Measurements from ENCODE around the gene GRID1. TPM values are rescaled to one million over a fixed set of nuclear protein-coding genes. Genes with fewer than 3 reads are reported as not detected.

GRID1 gene
- total and polyA plus RNA-seq, 9 of the 15 experiments (the other 6 are each of a cell fraction or from before 2014, with no cell fraction given) = 0.01 to 7.2 (median 1.2) TPM

- in situ Hi-C loops (cut with MboI) = no loop called here
- CTCF ChIA-PET (ENCODE audit: low intra/inter-chr PET ratio) = no interaction called here
- Histone ChIP-seq H3K27ac (ENCODE audit: extremely low read depth, low read depth, low read length) (no peak overlapping the region), H4K20me1 (replicated peaks; ENCODE audit: control insufficient read depth, insufficient read depth, low read length) (peaks cover 7% of the 10 kb centered on the region; the same call in 1 of the 2 replicates), H3K4me1 (replicated peaks in 1 of 2; ENCODE audit: control insufficient read depth in 2 of 2, insufficient read depth in 2 of 2, low read length in 2 of 2) (peaks cover 15 to 16% of the 10 kb centered on the region in 2 experiments), H3K79me2 (ENCODE audit: control insufficient read depth, insufficient read depth, low read length) (no peaks in the 10 kb centered on the region), H3K4me2 (ENCODE audit: insufficient read depth, low read length) (no peak overlapping the region), H3K9ac (ENCODE audit: insufficient read depth in 1 of 2, low read depth in 2 of 2, low read length in 2 of 2) (no peak overlapping the region), H3K27me3 (ENCODE audit: control insufficient read depth in 2 of 2, insufficient read depth in 2 of 2, low read length in 2 of 2) (peaks cover 10 to 32% of the 10 kb centered on the region in 2 experiments; a peak in 4 of 5 replicates), H2AFZ (ENCODE audit: low read depth, low read length) (no peak overlapping the region), H3K4me3 (no peak overlapping the region), H3K9me1 (ENCODE audit: control insufficient read depth, insufficient read depth, low read length) (peaks cover 5% of the 10 kb centered on the region), H3K9me3 (replicated peaks; ENCODE audit: control insufficient read depth, insufficient read depth, low read depth, low read length) (no peaks in the 10 kb centered on the region), H3K36me3 (ENCODE audit: control insufficient read depth, insufficient read depth, low read length) (no peaks in the 10 kb centered on the region)
- POLR2A ChIA-PET = no interaction called here
- BruUV-seq (replicated peaks) = no TSS peak
- no peak for ATAC-seq
- 27% methylated on average over 3 of the region's 3 CpGs for WGBS (ENCODE audit: insufficient coverage, low coverage, missing lambda C conversion rate)
- no peak for FAIRE-seq
- no peak for DNase-seq (ENCODE audit: extremely low read depth in 1 of 4, low spot score in 3 of 4)
- intact Hi-C loops (cut with micrococcal nuclease) = no loop called here
- TF ChIP-seq CBFA2T2 (conservative IDR thresholded peaks at IDR 0.05) (no peak), FOXJ3 (CRISPR knock-in tag; IDR thresholded peaks at IDR 0.05) (no peak), SMC3 (conservative IDR thresholded peaks at IDR 0.05; ENCODE audit: insufficient read depth, low read depth, low read length) (no peak), VEZF1 (CRISPR knock-in tag; IDR thresholded peaks at IDR 0.05) (no peak), PPARD (CRISPR knock-in tag; IDR thresholded peaks at IDR 0.05) (no peak), CREB3L1 (IDR thresholded peaks at IDR 0.05; ENCODE audit: borderline replicate concordance, low read depth) (no peak), KAT2B (IDR thresholded peaks at IDR 0.05; ENCODE audit: low read depth, low read length) (no peak), RFX7 (CRISPR knock-in tag; IDR thresholded peaks at IDR 0.05) (no peak), SMARCA4 (IDR thresholded peaks at IDR 0.05) (no peak), SOX6 (IDR thresholded peaks at IDR 0.05) (no peak), ZBTB8A (IDR thresholded peaks at IDR 0.05; ENCODE audit: partially characterized antibody) (no peak), RNF2 (IDR thresholded peaks at IDR 0.05) (no peak), NBN (IDR thresholded peaks at IDR 0.05; ENCODE audit: low read depth) (no peak), DLX4 (CRISPR knock-in tag; IDR thresholded peaks at IDR 0.05) (no peak)
- TF ChIP-seq, protein P1, sequence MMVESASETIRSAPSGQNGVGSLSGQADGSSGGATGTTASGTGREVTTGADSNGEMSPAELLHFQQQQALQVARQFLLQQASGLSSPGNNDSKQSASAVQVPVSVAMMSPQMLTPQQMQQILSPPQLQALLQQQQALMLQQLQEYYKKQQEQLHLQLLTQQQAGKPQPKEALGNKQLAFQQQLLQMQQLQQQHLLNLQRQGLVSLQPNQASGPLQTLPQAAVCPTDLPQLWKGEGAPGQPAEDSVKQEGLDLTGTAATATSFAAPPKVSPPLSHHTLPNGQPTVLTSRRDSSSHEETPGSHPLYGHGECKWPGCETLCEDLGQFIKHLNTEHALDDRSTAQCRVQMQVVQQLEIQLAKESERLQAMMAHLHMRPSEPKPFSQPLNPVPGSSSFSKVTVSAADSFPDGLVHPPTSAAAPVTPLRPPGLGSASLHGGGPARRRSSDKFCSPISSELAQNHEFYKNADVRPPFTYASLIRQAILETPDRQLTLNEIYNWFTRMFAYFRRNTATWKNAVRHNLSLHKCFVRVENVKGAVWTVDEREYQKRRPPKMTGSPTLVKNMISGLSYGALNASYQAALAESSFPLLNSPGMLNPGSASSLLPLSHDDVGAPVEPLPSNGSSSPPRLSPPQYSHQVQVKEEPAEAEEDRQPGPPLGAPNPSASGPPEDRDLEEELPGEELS (CRISPR knock-in tag; IDR thresholded peaks at IDR 0.05; ENCODE audit: borderline replicate concordance) = no peak
- TF ChIP-seq, protein P2, sequence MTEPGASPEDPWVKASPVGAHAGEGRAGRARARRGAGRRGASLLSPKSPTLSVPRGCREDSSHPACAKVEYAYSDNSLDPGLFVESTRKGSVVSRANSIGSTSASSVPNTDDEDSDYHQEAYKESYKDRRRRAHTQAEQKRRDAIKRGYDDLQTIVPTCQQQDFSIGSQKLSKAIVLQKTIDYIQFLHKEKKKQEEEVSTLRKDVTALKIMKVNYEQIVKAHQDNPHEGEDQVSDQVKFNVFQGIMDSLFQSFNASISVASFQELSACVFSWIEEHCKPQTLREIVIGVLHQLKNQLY (CRISPR knock-in tag; conservative IDR thresholded peaks at IDR 0.05) = no peak
- TF ChIP-seq, protein P3, sequence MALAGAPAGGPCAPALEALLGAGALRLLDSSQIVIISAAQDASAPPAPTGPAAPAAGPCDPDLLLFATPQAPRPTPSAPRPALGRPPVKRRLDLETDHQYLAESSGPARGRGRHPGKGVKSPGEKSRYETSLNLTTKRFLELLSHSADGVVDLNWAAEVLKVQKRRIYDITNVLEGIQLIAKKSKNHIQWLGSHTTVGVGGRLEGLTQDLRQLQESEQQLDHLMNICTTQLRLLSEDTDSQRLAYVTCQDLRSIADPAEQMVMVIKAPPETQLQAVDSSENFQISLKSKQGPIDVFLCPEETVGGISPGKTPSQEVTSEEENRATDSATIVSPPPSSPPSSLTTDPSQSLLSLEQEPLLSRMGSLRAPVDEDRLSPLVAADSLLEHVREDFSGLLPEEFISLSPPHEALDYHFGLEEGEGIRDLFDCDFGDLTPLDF (CRISPR knock-in tag; IDR thresholded peaks at IDR 0.05) = no peak
These were observed 284.0 kb downstream of the GRID1 start for GRCh38 chr10:86082556-86082955.
